Kidney (tissue), 14 donors: Measurements from ENCODE around the gene CLMN. TPM values are rescaled to one million over a fixed set of nuclear protein-coding genes. Genes with fewer than 3 reads are reported as not detected.

ENCODE experiments used
- DNase-seq, 5 donors: peaks; one replicate each; pipeline ENCODE4 v3.0.0-alpha.2; 2013 to 2020
- FAIRE-seq: peaks from 2 replicates; lab custom pipeline; 2012; peaks lifted over from hg19 to GRCh38; lab: Jason Lieb, UNC
- H3K27ac ChIP-seq, 2 donors: one replicate each; pipeline ENCODE4 v1.7.0; 2013; ENCODE audit warnings: low read depth in 2 of 2, low read length in 2 of 2, inconsistent platforms in 1 of 2
- H3K27me3 ChIP-seq: one replicate; pipeline ENCODE4 v1.7.1; 2013; ENCODE audit warnings: low read length, inconsistent platforms; ENCODE audit not compliant: control insufficient read depth, insufficient read depth
- H3K36me3 ChIP-seq, 3 donors: one replicate each; pipeline versions ENCODE4 v1.7.0 to v1.7.1; 2013; ENCODE audit warnings: low read length in 3 of 3, control low read depth in 1 of 3, inconsistent platforms in 1 of 3; ENCODE audit not compliant: insufficient read depth in 3 of 3, control insufficient read depth in 2 of 3
- H3K4me1 ChIP-seq, 3 donors: one replicate each; pipeline versions ENCODE4 v1.7.0 to v1.7.1; 2013; ENCODE audit warnings: low read length in 3 of 3, inconsistent platforms in 1 of 3, low read depth in 1 of 3; ENCODE audit not compliant: control insufficient read depth in 2 of 3, insufficient read depth in 2 of 3
- H3K4me3 ChIP-seq, 3 donors: one replicate each; pipeline versions ENCODE4 v1.7.0 to v1.8.1; 2013; ENCODE audit warnings: low read length in 3 of 3, control low read depth in 1 of 3, inconsistent platforms in 1 of 3
- H3K9ac ChIP-seq, 3 donors: one replicate each; pipeline versions ENCODE4 v1.7.0 to v1.7.1; 2013; ENCODE audit warnings: low read length in 3 of 3, control low read depth in 1 of 3, inconsistent platforms in 1 of 3
- H3K9me3 ChIP-seq, 3 donors: one replicate each; pipeline versions ENCODE4 v1.7.0 to v1.7.1; 2013; ENCODE audit warnings: low read length in 3 of 3, control low read depth in 1 of 3, inconsistent platforms in 1 of 3; ENCODE audit not compliant: control insufficient read depth in 2 of 3, insufficient read depth in 1 of 3
- intact Hi-C: fragments of 100-400 bp; cut with DNase I; formaldehyde crosslinking; loops from one replicate; pipeline ENCODE4 v1.11.1; 2022
- polyA plus RNA-seq: library from polyadenylated mRNA; stranded (reverse); fragments of 350-450 nt; fragmentation: Illumina TruSeq; extraction: RNeasy Lipid Tissue Mini Kit (QIAGEN cat#74804); gene quantifications from one replicate; pipeline ENCODE4 v1.2.3, GENCODE V29; 2014; ENCODE audit warnings: low read depth, low replicate concordance; ENCODE audit not compliant: insufficient read depth
- total RNA-seq: library from RNA; stranded (reverse); fragmentation: NEBNext Ultra II Directional; extraction: Animal tissue kit (Norgen Biotek cat#: 25700); gene quantifications from one replicate; pipeline ENCODE4 v1.2.1, GENCODE V29; 2021
- TF ChIP-seq, protein P1 (sequence below): IDR thresholded peaks from 3 replicates; pipeline ENCODE4 v1.5.1; 2012; ENCODE audit warnings: mild to moderate bottlenecking, moderate library complexity, borderline replicate concordance; ENCODE audit not compliant: insufficient read depth; ENCODE audit errors: extremely low read depth
- donor health status: control.
- donor health status: control.
- donor health status: control.
- donor health status: control.
- donor health status: control.
- donor health status: DM: yes; HTN: yes; CAD: no.
- donor health status: Normal renal cell carcinoma (clear cell type).

The CLMN gene
- total and polyA plus RNA-seq, 2 donors from 2014 or later: 33.1 to 151 TPM

DNA sequence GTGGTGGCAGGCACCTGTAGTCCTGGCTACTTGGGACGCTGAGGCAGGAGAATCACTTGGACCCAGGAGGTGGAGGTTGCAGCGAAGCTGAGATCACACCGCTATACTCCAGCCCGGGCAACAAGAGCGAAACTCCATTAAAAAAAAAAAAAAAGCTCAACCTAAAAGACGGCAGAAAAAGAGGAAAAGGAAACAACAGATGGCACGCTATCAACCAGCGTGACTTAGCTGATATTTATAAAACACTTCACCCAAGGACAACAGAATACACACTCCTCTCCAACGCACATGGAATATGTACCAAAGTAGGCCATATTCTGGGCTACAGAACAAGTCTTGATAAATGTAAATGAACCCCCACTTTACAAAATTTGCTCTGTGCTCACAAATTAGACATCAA, 34.0 kb upstream of the CLMN start:
- H3K27me3 ChIP-seq: no peaks in the 10 kb centered on the region

DNA sequence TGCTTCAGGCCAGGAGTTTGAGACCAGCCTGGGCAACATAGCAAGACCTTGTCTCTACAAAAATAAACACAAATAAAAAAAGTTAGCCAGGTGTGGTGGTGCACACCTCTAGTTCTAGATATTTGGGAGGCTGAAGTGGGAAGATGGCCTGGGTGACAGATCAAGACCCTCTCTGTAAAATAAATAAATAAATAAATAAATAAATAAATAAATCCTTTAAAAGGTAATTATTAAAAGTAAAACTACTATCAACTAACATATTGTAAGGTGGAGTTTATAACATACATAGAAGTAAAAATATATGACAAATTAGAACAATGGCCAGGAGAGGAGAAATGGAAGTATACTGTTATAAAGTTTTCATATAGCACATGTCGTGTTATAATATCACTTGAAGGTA, 33.3 kb upstream of the CLMN start:
- no peaks in the 10 kb centered on the region for H3K4me1 ChIP-seq
- H3K9me3 ChIP-seq: peaks cover 0 to 2% (median 0%) of the 10 kb centered on the region in 3 donors
- no peak overlapping the region for H3K4me3 ChIP-seq
- H3K27ac ChIP-seq: no peak overlapping the region
- DNase-seq (no peak), FAIRE-seq (no peak)
- intact Hi-C loops: no loop called here
- H3K36me3 ChIP-seq: no peaks in the 10 kb centered on the region
- no peaks in the 10 kb centered on the region for H3K27me3 ChIP-seq
- TF ChIP-seq, protein P1, sequence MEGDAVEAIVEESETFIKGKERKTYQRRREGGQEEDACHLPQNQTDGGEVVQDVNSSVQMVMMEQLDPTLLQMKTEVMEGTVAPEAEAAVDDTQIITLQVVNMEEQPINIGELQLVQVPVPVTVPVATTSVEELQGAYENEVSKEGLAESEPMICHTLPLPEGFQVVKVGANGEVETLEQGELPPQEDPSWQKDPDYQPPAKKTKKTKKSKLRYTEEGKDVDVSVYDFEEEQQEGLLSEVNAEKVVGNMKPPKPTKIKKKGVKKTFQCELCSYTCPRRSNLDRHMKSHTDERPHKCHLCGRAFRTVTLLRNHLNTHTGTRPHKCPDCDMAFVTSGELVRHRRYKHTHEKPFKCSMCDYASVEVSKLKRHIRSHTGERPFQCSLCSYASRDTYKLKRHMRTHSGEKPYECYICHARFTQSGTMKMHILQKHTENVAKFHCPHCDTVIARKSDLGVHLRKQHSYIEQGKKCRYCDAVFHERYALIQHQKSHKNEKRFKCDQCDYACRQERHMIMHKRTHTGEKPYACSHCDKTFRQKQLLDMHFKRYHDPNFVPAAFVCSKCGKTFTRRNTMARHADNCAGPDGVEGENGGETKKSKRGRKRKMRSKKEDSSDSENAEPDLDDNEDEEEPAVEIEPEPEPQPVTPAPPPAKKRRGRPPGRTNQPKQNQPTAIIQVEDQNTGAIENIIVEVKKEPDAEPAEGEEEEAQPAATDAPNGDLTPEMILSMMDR: no peak
- H3K9ac ChIP-seq: no peak overlapping the region

More for the DNA sequence above, 34.0 kb upstream of the CLMN start:
- TF ChIP-seq, protein P1: no peak
- H3K36me3 ChIP-seq: no peaks in the 10 kb centered on the region
- no peak for DNase-seq
- FAIRE-seq: no peak
- H3K9ac ChIP-seq: no peak overlapping the region
- intact Hi-C loops: no loop called here
- peaks cover 0 to 2% (median 0%) of the 10 kb centered on the region in 3 donors for H3K9me3 ChIP-seq
- H3K4me3 ChIP-seq: no peak overlapping the region
- H3K4me1 ChIP-seq: no peaks in the 10 kb centered on the region
- no peak overlapping the region for H3K27ac ChIP-seq

DNA sequence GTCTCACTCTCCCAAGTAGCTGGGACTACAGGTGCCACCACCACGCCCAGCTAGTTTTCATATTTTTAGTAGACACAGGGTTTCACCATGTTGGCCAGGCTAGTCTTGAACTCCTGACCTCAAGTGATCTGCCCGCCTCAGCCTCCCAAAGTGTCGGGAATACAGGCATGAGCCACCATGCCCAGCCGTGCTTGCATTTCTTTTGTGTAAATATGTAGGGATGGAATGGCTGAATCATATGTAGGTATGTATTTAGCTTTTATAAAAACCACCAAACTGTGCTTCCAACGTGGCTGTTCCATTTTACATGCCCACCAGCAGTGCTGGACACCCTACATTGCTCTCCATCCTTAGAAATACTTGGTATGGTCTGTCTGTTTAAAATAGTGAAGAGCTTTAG, 32.8 kb upstream of the CLMN start:
- TF ChIP-seq, protein P1: no peak
- no peak overlapping the region for H3K4me3 ChIP-seq
- no peak overlapping the region for H3K27ac ChIP-seq
- no peaks in the 10 kb centered on the region for H3K4me1 ChIP-seq
- no peaks in the 10 kb centered on the region for H3K27me3 ChIP-seq
- peaks cover 0 to 2% (median 0%) of the 10 kb centered on the region in 3 donors for H3K9me3 ChIP-seq
- intact Hi-C loops: no loop called here
- FAIRE-seq (no peak), DNase-seq (no peak)
- no peak overlapping the region for H3K9ac ChIP-seq
- no peaks in the 10 kb centered on the region for H3K36me3 ChIP-seq

DNA sequence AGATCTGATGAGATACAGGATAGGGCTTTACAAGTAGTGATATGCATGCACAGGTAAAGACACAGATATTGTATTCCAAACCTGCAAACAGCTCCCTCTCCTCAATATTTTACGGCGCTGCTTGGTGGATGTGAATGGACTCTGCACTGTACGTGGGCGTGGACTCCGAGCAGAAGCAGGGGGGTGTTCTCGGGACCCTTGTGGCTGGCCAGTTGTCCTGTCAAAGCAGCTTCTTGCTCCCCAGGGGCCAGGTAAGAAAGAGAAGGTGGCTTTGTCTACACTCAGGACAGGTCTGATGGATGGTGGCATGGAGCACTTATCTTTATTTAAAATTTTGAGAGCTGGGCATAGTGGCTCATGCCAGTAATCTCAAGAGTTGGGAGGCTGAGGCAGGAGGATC, 29.5 kb upstream of the CLMN start:
- Histone ChIP-seq H3K9me3 (no peaks in the 10 kb centered on the region), H3K4me1 (no peaks in the 10 kb centered on the region), H3K27me3 (no peaks in the 10 kb centered on the region), H3K4me3 (no peak overlapping the region), H3K36me3 (no peaks in the 10 kb centered on the region), H3K9ac (no peak overlapping the region), H3K27ac (no peak overlapping the region)
- no peak for FAIRE-seq
- intact Hi-C loops: no loop called here
- TF ChIP-seq, protein P1: no peak
- DNase-seq: no peak
